HG02973 (cell line): Measurements from ENCODE around the gene MLNR.

Experiments used
- ATAC-seq: cut with Tn5 transposase; IDR thresholded peaks from one replicate; pipeline ENCODE4 v1.9.1; 2021; ENCODE audit warnings: moderate library complexity; ENCODE audit not compliant: unreplicated experiment

The MLNR gene

DNA sequence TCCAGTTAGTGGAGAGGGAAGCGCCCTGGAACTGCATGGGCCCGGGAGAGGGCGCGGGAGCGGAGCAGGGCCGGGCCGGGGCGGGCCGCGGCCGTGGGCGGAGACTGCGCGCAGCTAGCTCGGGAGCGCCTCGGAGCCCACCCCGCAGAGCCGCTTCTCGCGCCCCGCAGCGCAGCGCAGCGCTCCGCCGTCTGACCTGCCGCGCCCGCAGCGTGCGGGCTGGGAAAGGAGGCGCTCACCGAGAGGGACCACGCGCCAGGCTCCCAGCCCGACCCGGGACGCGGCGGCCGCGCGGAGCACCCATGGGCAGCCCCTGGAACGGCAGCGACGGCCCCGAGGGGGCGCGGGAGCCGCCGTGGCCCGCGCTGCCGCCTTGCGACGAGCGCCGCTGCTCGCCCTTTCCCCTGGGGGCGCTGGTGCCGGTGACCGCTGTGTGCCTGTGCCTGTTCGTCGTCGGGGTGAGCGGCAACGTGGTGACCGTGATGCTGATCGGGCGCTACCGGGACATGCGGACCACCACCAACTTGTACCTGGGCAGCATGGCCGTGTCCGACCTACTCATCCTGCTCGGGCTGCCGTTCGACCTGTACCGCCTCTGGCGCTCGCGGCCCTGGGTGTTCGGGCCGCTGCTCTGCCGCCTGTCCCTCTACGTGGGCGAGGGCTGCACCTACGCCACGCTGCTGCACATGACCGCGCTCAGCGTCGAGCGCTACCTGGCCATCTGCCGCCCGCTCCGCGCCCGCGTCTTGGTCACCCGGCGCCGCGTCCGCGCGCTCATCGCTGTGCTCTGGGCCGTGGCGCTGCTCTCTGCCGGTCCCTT, at the start of gene MLNR:
Gene MLNR (plus strand): TSS at position 303 of the 820 bp plus-strand sequence. CDS start 0 bp downstream, at position 303.
- no peak for ATAC-seq

- no peak for ATAC-seq
These were observed 48.8 kb upstream of the MLNR start for GRCh38 chr13:49171359-49171758.

DNA sequence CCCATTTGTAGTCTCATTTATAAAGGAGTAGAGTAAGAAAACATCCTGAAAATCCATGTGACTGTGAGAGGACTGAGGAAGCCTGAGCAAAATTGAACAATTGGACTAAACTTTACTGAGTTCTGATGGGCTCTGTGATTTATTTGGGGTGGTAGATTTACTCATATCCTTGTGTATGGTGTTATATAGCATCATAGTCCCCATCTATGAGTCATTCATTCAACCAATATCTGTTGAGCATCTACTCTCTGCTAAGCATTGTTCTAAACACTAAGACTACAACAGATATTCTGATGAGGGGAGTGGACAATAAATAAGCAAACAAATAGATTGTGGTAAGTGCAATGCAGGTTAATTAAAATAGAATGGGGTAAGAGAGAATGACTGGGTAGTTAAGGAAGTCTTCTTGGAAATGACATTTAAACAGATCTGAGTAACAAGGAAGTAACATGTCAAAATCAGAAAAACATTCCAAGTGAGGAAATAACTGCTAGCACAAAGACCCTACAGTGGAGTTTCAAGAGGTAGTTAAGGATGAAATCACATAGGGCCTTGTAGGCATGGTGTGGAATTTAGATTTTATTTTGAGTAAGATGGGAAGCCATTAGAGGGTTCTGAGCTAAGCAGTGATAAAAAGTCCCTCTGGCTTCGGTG, 36.3 kb upstream of the MLNR start:
- no peak for ATAC-seq

- ATAC-seq: no peak
These were observed 35.5 kb upstream of the MLNR start for GRCh38 chr13:49184621-49185020.

- no peak for ATAC-seq
These were observed 34.9 kb upstream of the MLNR start for GRCh38 chr13:49185264-49185663.

GRCh38 chr13:49190901-49191300, 29.2 kb upstream of the MLNR start:
- no peak for ATAC-seq

- ATAC-seq: no peak
These were observed 13.5 kb upstream of the MLNR start for GRCh38 chr13:49206641-49207040.

- no peak for ATAC-seq
These were observed 11.5 kb upstream of the MLNR start for GRCh38 chr13:49208619-49209018.

DNA sequence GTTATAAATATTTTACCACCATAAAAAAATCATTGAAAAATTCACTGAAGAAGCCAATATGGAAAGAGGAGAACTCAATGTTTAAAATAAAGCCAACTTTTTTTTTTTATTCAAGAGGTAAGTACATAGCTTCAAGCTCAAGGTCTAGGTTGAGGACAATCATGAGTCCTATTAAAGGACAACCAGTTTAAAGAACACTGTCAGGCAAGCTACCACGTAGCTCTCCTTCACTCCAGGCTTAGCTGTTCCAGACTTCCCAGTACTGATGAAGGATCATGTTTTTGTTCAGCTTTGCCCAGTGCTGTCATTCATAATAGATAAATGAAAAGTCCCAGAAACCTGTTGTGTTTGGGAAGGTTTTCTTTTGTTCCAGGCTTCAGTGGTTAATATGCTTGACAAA, 10.0 kb upstream of the MLNR start:
- ATAC-seq: no peak

DNA sequence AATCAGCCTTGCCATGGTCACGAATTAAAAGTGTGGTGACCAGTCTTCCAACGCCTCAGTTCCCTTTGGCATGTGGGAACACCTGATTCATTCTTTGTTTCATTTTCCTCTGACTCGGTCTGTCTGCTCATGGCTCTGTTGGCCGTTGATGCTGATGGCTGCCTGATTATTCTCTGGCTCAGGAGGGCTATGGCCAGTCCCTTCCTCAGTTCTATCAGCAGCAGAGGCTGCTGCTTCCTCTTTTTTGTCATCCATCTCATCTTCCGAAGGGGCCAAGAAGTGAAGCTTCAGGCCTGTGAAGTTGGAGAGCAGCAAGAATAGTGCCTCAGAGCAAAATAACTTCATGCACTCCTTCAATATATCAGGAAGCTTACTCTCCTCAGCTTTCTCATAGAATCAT, 9.5 kb upstream of the MLNR start:
- ATAC-seq: no peak

DNA sequence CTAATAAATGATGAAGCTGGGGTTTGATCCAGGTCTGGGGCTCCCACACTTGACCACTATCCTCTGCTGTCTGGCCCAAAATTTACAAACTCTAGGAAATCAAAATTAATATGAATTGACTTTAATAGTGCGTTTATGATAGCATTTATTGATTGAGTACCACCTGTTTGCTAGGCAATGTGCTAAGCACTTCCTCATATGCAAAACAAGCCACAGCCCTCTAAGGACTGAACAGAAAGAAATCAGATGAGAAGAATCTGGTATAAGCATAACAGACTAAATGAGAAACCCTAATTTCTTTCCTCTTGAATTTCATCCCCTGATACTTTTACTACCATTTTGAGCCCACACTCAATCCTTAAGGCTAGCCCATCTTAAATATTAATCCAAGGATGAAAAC, 6.6 kb upstream of the MLNR start:
- ATAC-seq: no peak

DNA sequence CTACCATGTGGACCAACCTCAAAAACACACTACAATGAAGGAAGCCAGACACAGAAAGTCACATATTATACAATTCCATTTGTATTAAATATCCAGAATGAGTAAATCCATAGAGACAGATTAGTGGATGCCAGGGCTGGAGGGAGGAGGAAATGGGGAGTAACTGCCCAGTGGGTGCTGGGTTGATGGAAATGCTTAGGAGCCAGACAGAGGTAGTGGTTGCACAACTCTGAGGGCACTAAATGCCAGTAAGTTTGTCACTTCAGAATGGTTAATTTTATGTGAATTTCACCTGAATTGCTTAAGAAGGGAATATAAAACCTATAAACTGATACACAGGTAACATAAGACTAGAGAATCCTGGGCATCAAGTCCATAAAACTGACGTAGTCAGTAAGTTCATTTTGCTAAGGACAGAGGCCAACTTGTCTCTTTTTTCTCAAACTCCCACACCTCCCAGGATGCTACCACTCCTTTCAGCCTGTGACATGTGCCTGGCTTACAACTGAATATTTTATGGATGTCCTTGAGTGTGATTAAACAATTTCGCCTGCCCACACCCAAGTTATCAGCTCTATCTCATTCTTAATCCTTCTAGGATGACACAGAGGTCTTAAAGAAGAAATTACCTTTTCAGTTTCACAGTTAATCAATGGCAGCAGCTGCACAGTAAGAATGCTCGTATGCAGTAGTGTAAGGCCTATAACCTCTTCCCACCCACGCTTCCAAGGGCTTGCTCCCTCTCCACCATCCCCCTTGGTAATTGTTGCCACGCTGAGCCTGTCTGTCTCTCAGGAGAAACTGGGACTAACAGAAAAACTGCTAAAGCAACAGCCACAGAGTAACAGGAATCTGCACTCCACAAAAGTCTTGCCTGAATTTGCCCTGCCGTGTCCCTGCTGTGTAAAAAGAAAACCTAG, 5.9 kb upstream of the MLNR start:
- no peak for ATAC-seq

DNA sequence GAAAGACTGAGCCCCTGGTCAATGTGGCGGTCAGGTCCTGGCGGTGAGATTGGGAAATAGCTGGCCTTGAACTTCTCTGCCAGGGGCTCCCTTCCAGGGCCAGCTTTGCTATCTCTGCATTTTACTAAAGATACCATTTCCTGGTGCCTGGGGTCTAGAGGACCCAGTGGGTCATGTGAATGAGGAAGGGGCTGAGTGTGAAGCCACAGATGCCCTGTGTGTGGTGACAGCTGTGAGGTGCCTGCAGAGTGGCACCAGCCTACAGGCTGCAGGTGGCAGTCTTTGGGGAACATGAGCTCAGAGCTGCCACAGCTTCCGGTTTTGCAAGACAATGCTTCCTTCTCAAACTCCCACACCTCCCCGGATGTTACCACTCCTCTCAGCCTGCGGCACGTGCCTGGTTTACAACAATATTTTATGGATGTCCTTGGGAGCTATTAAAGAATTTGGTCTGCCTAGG, 5.2 kb upstream of the MLNR start:
- no peak for ATAC-seq

DNA sequence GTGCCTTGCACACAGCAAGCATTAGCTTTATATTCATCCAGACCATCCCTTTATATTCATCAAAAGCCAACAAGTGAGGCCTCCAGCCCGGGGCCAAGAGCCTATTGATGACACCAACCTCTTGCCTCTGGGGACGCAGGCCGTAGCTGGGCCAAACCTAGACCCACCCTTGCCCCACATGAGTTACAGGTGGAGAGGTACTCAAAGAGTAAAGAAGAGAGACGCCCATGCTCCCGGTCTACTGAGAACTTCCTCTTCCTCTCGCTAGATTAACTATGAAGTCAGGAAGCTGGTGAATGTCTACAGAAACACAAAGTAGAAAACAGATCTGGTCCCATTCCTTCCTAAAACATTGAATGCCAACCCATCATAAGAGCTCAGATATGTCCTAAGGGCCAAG, 3.8 kb upstream of the MLNR start:
- no peak for ATAC-seq

DNA sequence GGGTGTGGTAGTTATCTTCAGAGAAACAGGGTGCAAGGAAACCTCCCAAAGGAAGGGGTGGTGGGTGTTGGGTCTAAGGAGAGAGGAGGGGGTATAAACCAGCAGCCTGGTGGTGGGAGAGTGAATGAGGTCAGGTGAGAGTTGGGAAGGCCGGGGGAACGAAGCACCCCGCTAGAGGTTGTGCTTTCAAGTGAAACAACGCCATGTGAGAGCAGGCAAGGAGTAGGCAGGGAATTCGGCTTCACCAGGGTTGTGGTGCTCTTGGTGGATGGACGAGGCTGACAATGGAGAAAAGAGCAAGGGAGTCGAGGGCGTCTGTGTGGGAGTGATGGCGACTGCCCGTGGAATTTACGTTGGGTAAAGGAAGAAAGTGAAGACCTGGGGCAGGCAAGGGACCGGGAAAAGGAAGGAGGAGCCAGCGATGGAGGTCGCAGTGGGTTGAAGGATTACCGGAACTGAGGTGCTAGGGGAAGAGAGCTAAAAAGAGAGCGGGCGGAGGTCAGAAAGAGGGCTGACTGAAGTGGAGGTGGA, 2.1 kb upstream of the MLNR start:
- no peak for ATAC-seq

GRCh38 chr13:49218493-49219051, 1.6 kb upstream of the MLNR start:
- ATAC-seq: no peak

GRCh38 chr13:49219647-49220035, 497 bp upstream of the MLNR start:
- no peak for ATAC-seq

DNA sequence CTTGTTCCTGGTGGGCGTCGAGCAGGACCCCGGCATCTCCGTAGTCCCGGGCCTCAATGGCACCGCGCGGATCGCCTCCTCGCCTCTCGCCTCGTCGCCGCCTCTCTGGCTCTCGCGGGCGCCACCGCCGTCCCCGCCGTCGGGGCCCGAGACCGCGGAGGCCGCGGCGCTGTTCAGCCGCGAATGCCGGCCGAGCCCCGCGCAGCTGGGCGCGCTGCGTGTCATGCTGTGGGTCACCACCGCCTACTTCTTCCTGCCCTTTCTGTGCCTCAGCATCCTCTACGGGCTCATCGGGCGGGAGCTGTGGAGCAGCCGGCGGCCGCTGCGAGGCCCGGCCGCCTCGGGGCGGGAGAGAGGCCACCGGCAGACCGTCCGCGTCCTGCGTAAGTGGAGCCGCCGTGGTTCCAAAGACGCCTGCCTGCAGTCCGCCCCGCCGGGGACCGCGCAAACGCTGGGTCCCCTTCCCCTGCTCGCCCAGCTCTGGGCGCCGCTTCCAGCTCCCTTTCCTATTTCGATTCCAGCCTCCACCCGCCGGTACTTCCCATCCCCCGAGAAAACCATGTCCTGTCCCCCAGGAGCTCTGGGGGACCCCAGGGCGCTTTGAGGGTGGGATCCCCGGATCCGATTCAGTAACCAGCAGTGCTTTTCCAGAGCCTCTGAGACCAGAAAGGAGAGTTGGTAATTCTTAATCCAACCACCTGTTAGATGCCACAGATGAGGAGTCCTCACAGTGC, 885 bp downstream of the MLNR start:
- no peak for ATAC-seq

DNA sequence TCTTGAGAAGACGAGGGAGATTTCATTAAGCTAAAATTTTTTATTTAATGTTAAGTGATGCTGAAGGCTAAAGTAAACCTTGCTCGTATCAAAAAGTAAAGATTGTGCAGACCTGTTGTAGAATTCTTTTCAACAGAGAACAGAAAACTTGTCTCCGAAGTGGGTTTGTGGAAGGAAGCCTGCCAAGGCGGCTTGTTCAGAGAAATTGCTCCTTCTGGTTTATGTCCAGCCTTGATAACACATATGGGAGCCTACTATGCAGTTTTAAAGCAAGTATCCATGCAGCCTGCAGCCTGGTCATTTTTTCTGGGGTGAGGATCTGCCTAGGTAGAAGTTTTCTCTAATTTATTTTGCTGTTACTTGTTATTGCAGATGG, 1.4 kb downstream of the MLNR start:
- no peak for ATAC-seq
